Umbilical cord (tissue), 2 donors: ENCODE measurements around the gene ZFP92. TPM values are rescaled to one million over a fixed set of nuclear protein-coding genes. Genes with fewer than 3 reads are reported as not detected.
A peak's percentile ranks its signal among the peaks of the same experiment; 100 is the strongest.
"Not testable (repeated sequence)": the region's sequence is repeated elsewhere in the genome, so short reads cannot be mapped to it uniquely, and the experiment has no call there.

Experiments
- DNase-seq: peaks from one replicate; pipeline ENCODE4 v3.0.0-alpha.2; 2015; ENCODE audit warnings: low spot score
- total RNA-seq: library from RNA; depleted of rRNA; stranded (reverse); fragments of >200 nt; gene quantifications from one replicate; pipeline ENCODE4 v1.2.3, GENCODE V29; 2014; ENCODE audit warnings: low replicate concordance; ENCODE audit not compliant: insufficient read depth

Gene ZFP92
- total RNA-seq, 1 donor from 2014 or later: 5.1 TPM

GRCh38 chrX:153386097-153386496 is 25.2 kb upstream of the ZFP92 start:
- DNase-seq: no peak

GRCh38 chrX:153387345-153387744 is 23.9 kb upstream of the ZFP92 start:
- DNase-seq: no peak

- DNase-seq: peak; percentile 21
Observed at GRCh38 chrX:153387987-153388721, 23.1 kb upstream of the ZFP92 start.

- no peak for DNase-seq
Observed at GRCh38 chrX:153388722-153389459, 22.4 kb upstream of the ZFP92 start.

- DNase-seq: not testable (repeated sequence)
Observed at GRCh38 chrX:153389460-153389768, 21.9 kb upstream of the ZFP92 start.

GRCh38 chrX:153392642-153393321 is 18.5 kb upstream of the ZFP92 start:
- DNase-seq: no peak

GRCh38 chrX:153394612-153395011 is 16.7 kb upstream of the ZFP92 start:
- DNase-seq: no peak

GRCh38 chrX:153395613-153396319 is 15.5 kb upstream of the ZFP92 start:
- DNase-seq: no peak

GRCh38 chrX:153396320-153397195 is 14.7 kb upstream of the ZFP92 start:
- DNase-seq: no peak

- no peak for DNase-seq
Observed at GRCh38 chrX:153397256-153397960, 13.9 kb upstream of the ZFP92 start.

- no peak for DNase-seq
Observed at GRCh38 chrX:153398275-153398960, 12.9 kb upstream of the ZFP92 start.

GRCh38 chrX:153400146-153401132 is 10.8 kb upstream of the ZFP92 start:
- DNase-seq: no peak

GRCh38 chrX:153401133-153401764 is 10.0 kb upstream of the ZFP92 start, which contains the start of gene PNMA6E:
Gene PNMA6E, minus strand, starts transcription at chrX:153401350. Its CDS starts 2,501 bp downstream, at chrX:153398849.
- DNase-seq: no peak

- DNase-seq: not testable (repeated sequence)
Observed at GRCh38 chrX:153404333-153404732, 6.9 kb upstream of the ZFP92 start.

GRCh38 chrX:153405426-153405825 is 5.8 kb upstream of the ZFP92 start:
- no peak for DNase-seq

- no peak for DNase-seq
Observed at GRCh38 chrX:153406011-153406410, 5.3 kb upstream of the ZFP92 start.

GRCh38 chrX:153406903-153407302 is 4.4 kb upstream of the ZFP92 start:
- DNase-seq: no peak

- no peak for DNase-seq
Observed at GRCh38 chrX:153407736-153408135, 3.5 kb upstream of the ZFP92 start.
